ENCODE measurements around the gene ZNF486.
"Not testable (repeated sequence)": the region's sequence is repeated elsewhere in the genome, so short reads cannot be mapped to it uniquely, and the experiment has no call there.

ZNF486 gene

GRCh38 chr19:20167020-20167644, at the start of gene ZNF486:
ZNF486 (plus strand) TSS chr19:20167214; CDS start chr19:20167331, 117 bp downstream.
- no peak for FAIRE-seq

DNA sequence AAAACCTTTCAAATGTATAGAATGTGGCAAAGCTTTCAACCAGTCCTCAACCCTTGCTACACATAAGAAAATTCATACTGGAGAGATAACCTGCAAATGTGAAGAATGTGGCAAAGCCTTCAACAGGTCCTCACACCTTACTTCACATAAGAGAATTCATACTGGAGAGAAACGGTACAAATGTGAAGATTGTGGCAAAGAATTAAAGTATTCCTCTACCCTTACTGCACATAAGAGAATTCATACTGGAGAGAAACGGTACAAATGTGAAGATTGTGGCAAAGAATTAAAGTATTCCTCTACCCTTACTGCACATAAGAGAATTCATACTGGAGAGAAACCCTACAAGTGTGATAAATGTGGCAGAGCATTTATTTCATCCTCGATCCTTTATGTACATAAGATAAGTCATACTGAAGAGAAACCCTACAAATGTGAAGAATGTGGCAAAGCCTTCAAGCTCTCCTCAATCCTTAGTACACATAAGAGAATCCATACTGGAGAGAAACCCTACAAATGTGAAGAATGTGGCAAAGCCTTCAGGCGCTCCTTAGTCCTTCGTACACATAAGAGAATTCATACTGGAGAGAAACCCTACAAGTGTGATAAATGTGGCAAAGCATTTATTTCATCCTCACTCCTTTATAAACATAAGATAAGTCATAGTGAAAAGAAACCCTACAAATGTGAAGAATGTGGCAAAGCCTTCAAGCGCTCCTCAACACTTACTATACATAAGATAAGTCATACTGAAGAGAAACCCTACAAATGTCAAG, 48.8 kb upstream of the ZNF486 start:
- not testable (repeated sequence) for FAIRE-seq

DNA sequence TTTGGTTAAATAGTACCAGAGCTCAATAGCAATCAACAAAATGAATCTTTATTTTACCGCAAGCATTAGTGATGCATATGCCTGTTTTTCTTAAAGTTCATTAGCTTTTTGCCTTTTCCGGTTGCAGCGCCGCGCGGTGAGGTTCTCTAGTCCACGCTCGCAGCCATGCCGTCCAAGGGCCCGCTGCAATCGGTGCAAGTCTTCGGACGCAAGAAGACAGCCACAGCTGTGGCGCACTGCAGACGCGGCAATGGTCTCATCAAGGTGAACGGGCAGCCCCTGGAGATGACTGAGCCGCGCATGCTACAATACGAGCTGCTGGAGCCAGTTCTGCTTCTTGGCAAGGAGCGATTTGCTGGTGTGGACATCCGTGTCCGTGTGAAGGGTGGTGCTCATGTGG, 42.1 kb upstream of the ZNF486 start:
- no peak for FAIRE-seq

- FAIRE-seq, result not testable (repeated sequence)
Measured at GRCh38 chr19:20132933-20133332, 34.1 kb upstream of the ZNF486 start.

- FAIRE-seq, result not testable (repeated sequence)
Measured at GRCh38 chr19:20137714-20138113, 29.3 kb upstream of the ZNF486 start.

DNA sequence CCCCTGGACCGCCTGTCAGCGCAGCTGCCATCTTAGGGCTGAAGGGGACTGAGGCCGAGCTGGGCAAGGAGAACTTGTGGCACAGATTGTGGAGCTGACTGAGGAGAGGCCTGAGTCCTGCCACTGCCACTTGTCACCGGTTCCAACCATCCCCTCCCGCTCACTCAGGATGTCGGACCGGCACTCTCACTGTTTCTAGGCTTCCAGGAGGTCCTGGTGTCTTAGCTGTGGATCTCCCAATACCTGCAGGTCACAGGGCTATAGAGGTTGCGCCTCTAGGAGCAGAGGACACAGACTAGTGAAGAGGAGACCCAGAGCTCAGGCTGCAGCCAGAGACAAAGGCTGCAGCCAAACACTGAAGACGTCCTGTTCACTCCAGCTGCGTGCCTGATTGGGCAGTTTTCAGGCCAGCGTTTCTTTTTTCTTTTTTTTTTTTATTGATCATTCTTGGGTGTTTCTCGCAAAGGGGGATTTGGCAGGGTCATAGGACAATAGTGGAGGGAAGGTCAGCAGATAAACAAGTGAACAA, 15.3 kb upstream of the ZNF486 start:
- FAIRE-seq, result no peak

DNA sequence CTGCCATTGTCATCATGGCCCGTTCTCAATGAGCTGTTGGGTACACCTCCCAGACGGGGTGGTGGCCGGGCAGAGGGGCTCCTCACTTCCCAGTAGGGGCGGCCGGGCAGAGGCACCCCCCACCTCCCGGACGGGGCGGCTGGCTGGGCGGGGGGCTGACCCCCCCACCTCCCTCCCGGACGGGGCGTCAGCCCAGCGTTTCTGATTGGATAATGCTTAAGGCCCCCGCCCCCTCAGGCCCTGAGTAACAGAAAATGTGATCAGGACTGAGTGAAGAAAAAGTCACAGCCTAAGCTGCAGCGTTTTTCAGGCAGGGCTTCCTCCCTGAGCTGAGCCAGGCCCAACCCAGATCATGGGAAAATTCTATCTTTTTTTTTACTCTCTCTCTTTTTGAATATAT, 14.5 kb upstream of the ZNF486 start:
- not testable (repeated sequence) for FAIRE-seq

GRCh38 chr19:20153281-20153680, 13.7 kb upstream of the ZNF486 start:
- FAIRE-seq, result no peak

DNA sequence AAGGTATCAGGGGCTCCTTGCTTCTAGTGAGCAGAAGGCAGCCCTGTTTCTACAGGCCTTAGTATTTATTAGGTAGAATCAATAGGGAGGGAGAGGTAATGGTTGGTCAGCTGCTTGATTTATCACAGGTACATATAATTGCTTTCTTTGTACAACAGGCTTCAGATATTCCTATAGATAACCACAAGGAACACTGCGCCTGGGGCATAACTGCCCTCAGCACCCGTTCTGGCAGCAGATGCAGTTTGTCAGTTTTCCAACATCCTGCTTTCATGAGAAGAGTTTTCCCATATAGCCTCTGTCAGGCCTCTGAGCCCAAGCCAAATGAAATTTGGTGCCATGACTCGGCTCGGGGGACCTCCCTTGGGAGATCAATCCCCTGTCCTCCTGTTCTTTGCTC, 12.4 kb upstream of the ZNF486 start:
- FAIRE-seq, result no peak

- no peak for FAIRE-seq
Measured at GRCh38 chr19:20162821-20163220, 4.2 kb upstream of the ZNF486 start.

- no peak for FAIRE-seq
Measured at GRCh38 chr19:20164456-20164855, 2.6 kb upstream of the ZNF486 start.

GRCh38 chr19:20165971-20166592, 932 bp upstream of the ZNF486 start:
- FAIRE-seq, result no peak

DNA sequence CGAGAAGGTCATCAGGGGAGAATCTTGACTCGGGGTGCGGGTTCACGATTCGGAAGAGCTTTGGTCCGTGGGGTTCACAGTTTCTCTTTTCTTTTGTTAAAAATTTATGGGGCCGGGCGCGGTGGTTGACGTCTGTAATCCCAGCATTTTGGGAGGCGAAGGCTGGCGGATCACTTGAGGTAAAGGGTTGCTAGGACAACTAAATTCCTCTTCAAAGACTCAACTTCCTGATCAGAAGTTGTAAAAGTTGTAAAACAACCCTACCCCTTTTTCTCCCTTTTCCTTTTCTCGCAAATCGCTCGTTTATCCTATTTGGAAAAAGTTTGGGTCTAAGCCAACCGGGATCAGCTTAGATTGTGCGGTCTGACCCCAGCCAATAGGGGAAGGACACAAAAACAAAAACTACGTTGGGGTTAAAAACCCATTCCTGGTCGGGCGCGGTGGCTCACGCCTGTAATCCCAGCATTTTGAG, 673 bp downstream of the ZNF486 start:
- no peak for FAIRE-seq

DNA sequence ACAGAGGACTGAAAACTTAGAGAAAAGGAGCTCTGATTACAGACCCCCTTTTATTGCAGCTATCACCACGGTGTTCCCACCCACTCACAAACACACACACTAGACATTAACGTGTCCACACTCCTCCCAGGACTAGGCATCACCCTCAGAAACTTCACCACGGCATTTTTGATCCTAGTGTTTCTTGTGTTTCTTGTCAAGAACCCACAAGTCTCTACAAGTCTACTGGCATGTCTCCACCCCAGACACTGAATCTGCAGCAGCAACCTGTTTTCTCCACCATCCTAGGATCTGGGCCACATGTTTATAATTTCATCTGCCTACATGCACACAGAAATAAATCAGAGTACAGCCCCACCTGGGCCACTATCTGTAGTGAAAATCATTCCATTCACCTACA, 4.3 kb downstream of the ZNF486 start:
- no peak for FAIRE-seq

DNA sequence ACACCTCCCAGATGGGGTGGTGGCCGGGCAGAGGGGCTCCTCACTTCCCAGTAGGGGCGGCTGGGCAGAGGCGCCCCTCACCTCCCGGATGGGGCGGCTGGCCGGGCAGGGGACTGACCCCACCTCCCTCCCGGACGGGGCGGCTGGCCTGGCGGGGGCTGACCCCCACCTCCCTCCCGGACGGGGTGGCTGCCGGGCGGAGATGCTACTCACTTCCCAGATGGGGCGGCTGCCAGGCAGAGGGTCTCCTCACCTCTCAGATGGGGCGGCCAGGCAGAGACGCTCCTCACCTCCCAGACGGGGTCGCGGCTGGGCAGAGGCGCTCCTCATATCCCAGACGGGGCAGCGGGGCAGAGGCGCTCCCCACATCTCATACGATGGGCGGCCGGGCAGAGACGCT, 8.8 kb downstream of the ZNF486 start:
- FAIRE-seq, result not testable (repeated sequence)

DNA sequence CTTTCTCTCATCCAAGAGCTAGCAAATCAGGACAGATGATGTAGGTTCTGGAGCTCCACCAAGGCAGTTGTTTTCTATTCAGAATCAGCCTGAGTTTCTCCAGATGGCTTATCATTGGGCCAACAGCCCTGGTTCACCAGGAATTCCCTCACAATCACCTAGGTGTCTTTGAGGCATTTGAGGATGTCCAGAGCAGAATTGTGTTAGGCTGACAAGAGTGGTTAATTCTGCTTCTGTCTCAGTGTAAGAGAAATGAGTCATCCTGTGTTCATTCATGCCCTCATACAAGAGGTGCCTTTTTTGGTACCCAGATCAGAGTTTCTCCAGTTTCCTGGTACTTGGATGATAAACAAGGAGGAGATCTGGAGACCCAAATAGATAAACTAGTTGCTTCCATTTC, 12.9 kb downstream of the ZNF486 start:
- not testable (repeated sequence) for FAIRE-seq

- no peak for FAIRE-seq
Measured at GRCh38 chr19:20182222-20182785, 15.3 kb downstream of the ZNF486 start.

DNA sequence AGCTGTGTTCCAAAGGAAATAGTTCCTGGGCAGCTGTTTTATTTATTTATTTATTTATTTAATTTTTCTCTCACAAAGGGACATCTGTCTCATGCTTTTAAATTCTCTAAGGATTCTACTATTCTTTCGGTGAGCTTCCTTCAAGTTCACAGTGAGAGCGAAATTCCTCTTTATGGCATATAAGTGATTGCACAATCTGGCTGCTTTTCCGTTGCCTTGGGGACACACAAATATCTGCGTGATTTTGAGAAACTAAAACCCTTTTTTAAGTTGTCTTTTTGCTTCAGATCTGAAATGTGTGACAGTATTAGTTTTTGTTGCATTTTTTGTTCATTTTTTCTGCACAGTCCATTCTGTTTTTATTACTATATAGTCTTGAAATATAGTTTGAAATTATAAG, 19.2 kb downstream of the ZNF486 start:
- FAIRE-seq, result peak; percentile 35

DNA sequence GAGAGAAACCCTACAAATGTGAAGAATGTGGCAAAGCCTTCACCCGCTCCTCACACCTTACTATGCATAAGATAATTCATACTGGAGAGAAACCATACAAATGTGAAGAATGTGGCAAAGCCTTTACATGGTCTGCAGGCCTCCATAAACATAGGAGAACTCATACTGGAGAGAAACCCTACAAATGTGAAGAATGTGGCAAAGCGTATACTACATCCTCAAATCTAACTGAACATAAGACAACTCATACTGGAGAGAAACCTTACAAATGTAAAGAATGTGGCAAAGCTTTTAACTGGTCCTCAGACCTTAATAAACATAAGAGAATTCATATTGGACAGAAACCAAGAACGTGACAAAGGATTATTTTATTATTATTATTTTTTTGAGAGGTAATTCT, 30.7 kb downstream of the ZNF486 start:
- no peak for FAIRE-seq

DNA sequence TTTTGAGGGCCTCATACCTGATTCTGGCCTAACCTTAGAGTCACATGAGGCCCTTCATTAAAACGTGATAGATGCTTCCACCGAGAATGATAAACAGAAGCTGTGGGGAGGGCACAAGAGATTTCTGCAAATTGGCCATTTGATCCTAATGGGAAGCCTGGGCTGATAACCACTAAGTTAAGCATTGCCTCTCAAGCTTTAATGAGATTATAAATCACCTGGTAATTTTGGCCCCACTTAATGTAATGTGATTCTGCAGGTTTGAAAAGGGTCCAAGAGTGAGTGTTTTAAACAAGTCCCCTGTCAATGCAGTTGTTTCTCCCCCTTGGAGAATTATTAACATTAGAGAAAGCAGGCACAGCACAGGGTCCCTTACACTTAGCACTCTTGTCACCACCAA, 42.0 kb downstream of the ZNF486 start:
- no peak for FAIRE-seq

DNA sequence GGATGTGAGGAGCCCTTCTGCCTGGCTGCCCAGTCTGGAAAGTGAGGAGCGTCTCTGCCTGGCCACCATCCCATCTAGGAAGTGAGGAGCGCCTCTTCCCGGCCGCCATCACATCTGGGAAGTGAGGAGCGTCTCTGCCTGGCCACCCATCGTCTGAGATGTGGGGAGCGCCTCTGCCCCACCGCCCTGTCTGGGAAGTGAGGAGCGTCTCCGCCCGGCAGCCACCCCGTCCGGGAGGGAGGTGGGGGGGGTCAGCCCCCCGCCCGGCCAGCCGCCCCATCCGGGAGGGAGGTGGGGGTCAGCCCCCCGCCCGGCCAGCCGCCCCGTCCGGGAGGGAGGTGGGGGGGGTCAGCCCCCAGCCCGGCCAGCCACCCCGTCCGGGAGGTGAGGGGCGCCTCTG, 47.4 kb downstream of the ZNF486 start:
- FAIRE-seq, result not testable (repeated sequence)

GRCh38 chr19:20221605-20222004, 54.6 kb downstream of the ZNF486 start:
- not testable (repeated sequence) for FAIRE-seq

GRCh38 chr19:20233105-20233504, 66.1 kb downstream of the ZNF486 start:
- FAIRE-seq, result no peak

All from A204.1 (cell line).